IPS-18c (cell line): ENCODE data around the gene GALK2.
"Not testable (repeated sequence)": the region's sequence is repeated elsewhere in the genome, so short reads cannot be mapped to it uniquely, and the experiment has no call there.

Source experiments
- H3K4me3 ChIP-seq: 2 replicates; pipeline ENCODE4 v1.7.0; 2013; ENCODE audit warnings: low read depth, mild to moderate bottlenecking, low read length, moderate library complexity; ENCODE audit not compliant: insufficient read depth
- H3K9me3 ChIP-seq: one replicate; pipeline ENCODE4 v1.6.1; 2013; ENCODE audit warnings: mild to moderate bottlenecking, low read length, moderate library complexity; ENCODE audit not compliant: control insufficient read depth, insufficient read depth

The GALK2 gene

GRCh38 chr15:49343546-49343945 is 173.5 kb downstream of the GALK2 start:
- Histone ChIP-seq H3K4me3 (no peak overlapping the region), H3K9me3 (no peaks in the 10 kb centered on the region)

- H3K9me3 ChIP-seq, H3K4me3 ChIP-seq: not testable (repeated sequence)
Observed at GRCh38 chr15:49354439-49354838, 184.4 kb downstream of the GALK2 start.

- H3K4me3 ChIP-seq = no peak overlapping the region
- no peaks in the 10 kb centered on the region for H3K9me3 ChIP-seq
Observed at GRCh38 chr15:49361370-49361769, 191.3 kb downstream of the GALK2 start.

GRCh38 chr15:49366496-49366895 is 196.4 kb downstream of the GALK2 start:
- H3K9me3 ChIP-seq = no peaks in the 10 kb centered on the region
- H3K4me3 ChIP-seq = no peak overlapping the region

- Histone ChIP-seq H3K4me3 (no peak overlapping the region), H3K9me3 (no peaks in the 10 kb centered on the region)
Observed at GRCh38 chr15:49370782-49371181, 200.7 kb downstream of the GALK2 start.

GRCh38 chr15:49372366-49372765 is 202.3 kb downstream of the GALK2 start:
- Histone ChIP-seq H3K4me3 (no peak overlapping the region), H3K9me3 (no peaks in the 10 kb centered on the region)

GRCh38 chr15:49379996-49380395 is 209.9 kb downstream of the GALK2 start:
- no peaks in the 10 kb centered on the region for H3K9me3 ChIP-seq
- H3K4me3 ChIP-seq = no peak overlapping the region

- H3K9me3 ChIP-seq = no peaks in the 10 kb centered on the region
- H3K4me3 ChIP-seq = no peak overlapping the region
Observed at GRCh38 chr15:49380912-49381311, 210.9 kb downstream of the GALK2 start.
